ENCODE data around the gene PGBD5.
A peak's percentile ranks its signal among the peaks of the same experiment; 100 is the strongest.

The PGBD5 gene

GRCh38 chr1:230375780-230376179, 50.4 kb downstream of the PGBD5 start:
- Histone ChIP-seq H3K36me3 (replicated peaks; ENCODE audit: low read depth, low read length) (no peaks in the 10 kb centered on the region), H4K20me1 (ENCODE audit: insufficient read depth, low read length) (no peaks in the 10 kb centered on the region), H2AFZ (ENCODE audit: low read depth, low read length) (no peak overlapping the region)

GRCh38 chr1:230375147-230375546, 51.0 kb downstream of the PGBD5 start:
- TF ChIP-seq EZH2phosphoT487 (IDR thresholded peaks at IDR 0.05; ENCODE audit: low read depth): no peak
- TF ChIP-seq, protein P1, sequence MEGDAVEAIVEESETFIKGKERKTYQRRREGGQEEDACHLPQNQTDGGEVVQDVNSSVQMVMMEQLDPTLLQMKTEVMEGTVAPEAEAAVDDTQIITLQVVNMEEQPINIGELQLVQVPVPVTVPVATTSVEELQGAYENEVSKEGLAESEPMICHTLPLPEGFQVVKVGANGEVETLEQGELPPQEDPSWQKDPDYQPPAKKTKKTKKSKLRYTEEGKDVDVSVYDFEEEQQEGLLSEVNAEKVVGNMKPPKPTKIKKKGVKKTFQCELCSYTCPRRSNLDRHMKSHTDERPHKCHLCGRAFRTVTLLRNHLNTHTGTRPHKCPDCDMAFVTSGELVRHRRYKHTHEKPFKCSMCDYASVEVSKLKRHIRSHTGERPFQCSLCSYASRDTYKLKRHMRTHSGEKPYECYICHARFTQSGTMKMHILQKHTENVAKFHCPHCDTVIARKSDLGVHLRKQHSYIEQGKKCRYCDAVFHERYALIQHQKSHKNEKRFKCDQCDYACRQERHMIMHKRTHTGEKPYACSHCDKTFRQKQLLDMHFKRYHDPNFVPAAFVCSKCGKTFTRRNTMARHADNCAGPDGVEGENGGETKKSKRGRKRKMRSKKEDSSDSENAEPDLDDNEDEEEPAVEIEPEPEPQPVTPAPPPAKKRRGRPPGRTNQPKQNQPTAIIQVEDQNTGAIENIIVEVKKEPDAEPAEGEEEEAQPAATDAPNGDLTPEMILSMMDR (IDR thresholded peaks at IDR 0.05; ENCODE audit: low read depth, low read length): no peak
- H3K27me3 ChIP-seq (ENCODE audit: low read depth, low read length): peaks cover 35% of the 10 kb centered on the region
- no peaks in the 10 kb centered on the region for H4K20me1 ChIP-seq (ENCODE audit: insufficient read depth, low read length)
- no peak overlapping the region for H3K9ac ChIP-seq (ENCODE audit: low read length)
- no peaks in the 10 kb centered on the region for H3K36me3 ChIP-seq (replicated peaks; ENCODE audit: low read depth, low read length)
- no peak overlapping the region for H3K27ac ChIP-seq (ENCODE audit: low read length)
- 0 out of 2 replicates have a peak, but pooled peaks cover 8% of the 10 kb centered on the region for H3K9me3 ChIP-seq (ENCODE audit: insufficient read depth, low read length)
- H3K4me1 ChIP-seq (ENCODE audit: low read length): no peaks in the 10 kb centered on the region
- H3K4me2 ChIP-seq (ENCODE audit: low read length): no peak overlapping the region
- no peak overlapping the region for H2AFZ ChIP-seq (ENCODE audit: low read depth, low read length)
- H3K79me2 ChIP-seq (ENCODE audit: low read length): no peaks in the 10 kb centered on the region
- H3K4me3 ChIP-seq (ENCODE audit: low read length): no peak overlapping the region

More at GRCh38 chr1:230375780-230376179, 50.4 kb downstream of the PGBD5 start:
- H3K79me2 ChIP-seq (ENCODE audit: low read length): no peaks in the 10 kb centered on the region
- no peak overlapping the region for H3K9ac ChIP-seq (ENCODE audit: low read length)
- no peak overlapping the region for H3K4me2 ChIP-seq (ENCODE audit: low read length)
- no peak overlapping the region for H3K27ac ChIP-seq (ENCODE audit: low read length)
- H3K9me3 ChIP-seq (ENCODE audit: insufficient read depth, low read length): 0 out of 2 replicates have a peak, but pooled peaks cover 8% of the 10 kb centered on the region
- H3K4me3 ChIP-seq (ENCODE audit: low read length): no peak overlapping the region
- TF ChIP-seq, protein P1 (IDR thresholded peaks at IDR 0.05; ENCODE audit: low read depth, low read length): no peak
- no peaks in the 10 kb centered on the region for H3K4me1 ChIP-seq (ENCODE audit: low read length)
- H3K27me3 ChIP-seq (ENCODE audit: low read depth, low read length): peaks cover 35% of the 10 kb centered on the region

- peak overlapping the region; percentile 62 for H2AFZ ChIP-seq (ENCODE audit: low read depth, low read length)
- H3K9me3 ChIP-seq (ENCODE audit: insufficient read depth, low read length): no peaks in the 10 kb centered on the region
- H3K36me3 ChIP-seq (replicated peaks; ENCODE audit: low read depth, low read length): no peaks in the 10 kb centered on the region
- no peak overlapping the region for H3K27ac ChIP-seq (ENCODE audit: low read length)
- no peaks in the 10 kb centered on the region for H3K4me1 ChIP-seq (ENCODE audit: low read length)
- TF ChIP-seq, protein P1 (IDR thresholded peaks at IDR 0.05; ENCODE audit: low read depth, low read length): no peak
- TF ChIP-seq EZH2phosphoT487 (IDR thresholded peaks at IDR 0.05; ENCODE audit: low read depth): no peak
- peak overlapping the region; percentile 45 for H3K4me2 ChIP-seq (ENCODE audit: low read length)
- no peaks in the 10 kb centered on the region for H3K79me2 ChIP-seq (ENCODE audit: low read length)
- peak overlapping the region; percentile 64 for H3K4me3 ChIP-seq (ENCODE audit: low read length)
- H3K9ac ChIP-seq (ENCODE audit: low read length): no peak overlapping the region
- H3K27me3 ChIP-seq (ENCODE audit: low read depth, low read length): peaks cover 32% of the 10 kb centered on the region
- no peaks in the 10 kb centered on the region for H4K20me1 ChIP-seq (ENCODE audit: insufficient read depth, low read length)
Observed at GRCh38 chr1:230371923-230372703, 54.0 kb downstream of the PGBD5 start.

DNA sequence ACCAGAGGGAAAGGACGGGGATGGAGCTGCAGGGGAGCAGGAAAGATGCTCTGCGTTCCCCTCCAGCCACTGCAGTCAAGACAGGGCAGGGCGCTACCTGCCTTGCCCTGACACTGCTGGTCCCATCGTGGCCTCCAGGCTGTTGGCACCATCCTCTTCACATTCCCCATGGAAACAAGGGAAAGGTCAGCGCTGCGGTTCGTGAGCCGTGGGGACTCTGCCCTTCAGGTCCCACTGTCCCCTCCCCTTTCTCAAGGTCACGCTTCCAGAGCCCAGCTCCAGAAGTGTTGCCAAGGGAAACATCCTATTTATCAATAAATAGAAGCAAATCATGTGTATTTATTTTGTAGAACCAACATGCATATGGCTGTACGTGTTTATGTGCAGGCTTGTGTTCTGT, 56.0 kb downstream of the PGBD5 start:
- Histone ChIP-seq H3K9ac (ENCODE audit: low read length) (no peak overlapping the region), H3K9me3 (ENCODE audit: insufficient read depth, low read length) (no peaks in the 10 kb centered on the region), H3K27ac (ENCODE audit: low read length) (no peak overlapping the region), H3K4me3 (ENCODE audit: low read length) (no peak overlapping the region), H3K36me3 (replicated peaks; ENCODE audit: low read depth, low read length) (no peaks in the 10 kb centered on the region), H3K79me2 (ENCODE audit: low read length) (no peaks in the 10 kb centered on the region), H2AFZ (ENCODE audit: low read depth, low read length) (no peak overlapping the region), H3K4me2 (ENCODE audit: low read length) (no peak overlapping the region), H3K4me1 (ENCODE audit: low read length) (no peaks in the 10 kb centered on the region), H3K27me3 (ENCODE audit: low read depth, low read length) (peaks cover 20% of the 10 kb centered on the region), H4K20me1 (ENCODE audit: insufficient read depth, low read length) (no peaks in the 10 kb centered on the region)
- TF ChIP-seq, protein P1 (IDR thresholded peaks at IDR 0.05; ENCODE audit: low read depth, low read length): no peak
